NCI-H1105 treated with DMSO at 0.1 percent for 48 hours (cell line): ENCODE measurements around the gene GALNT15.

Source experiments
- DNase-seq: peaks from one replicate; lab custom pipeline; 2025; lab: John Stamatoyannopoulos, UW

The GALNT15 gene

DNA sequence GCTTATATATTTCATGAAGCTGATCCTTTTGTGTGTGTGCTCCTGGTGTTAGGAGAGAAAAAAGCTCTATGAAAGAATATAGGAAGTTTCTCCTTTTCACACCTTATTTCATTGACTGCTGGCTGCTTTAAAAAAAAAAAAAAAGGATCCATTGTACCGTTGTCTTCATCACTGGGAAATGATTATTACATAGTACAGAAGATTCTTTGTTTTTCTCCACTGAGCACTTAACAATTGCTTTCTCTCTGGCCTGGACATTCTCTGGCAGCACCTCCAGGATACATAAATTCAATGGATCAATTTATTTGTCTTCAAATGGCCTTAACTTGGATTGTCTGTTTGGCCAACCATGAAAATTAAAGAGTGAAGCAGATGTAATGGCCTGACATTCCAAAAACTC lies 53.1 kb downstream of the GALNT15 start:
- DNase-seq, result no peak

DNA sequence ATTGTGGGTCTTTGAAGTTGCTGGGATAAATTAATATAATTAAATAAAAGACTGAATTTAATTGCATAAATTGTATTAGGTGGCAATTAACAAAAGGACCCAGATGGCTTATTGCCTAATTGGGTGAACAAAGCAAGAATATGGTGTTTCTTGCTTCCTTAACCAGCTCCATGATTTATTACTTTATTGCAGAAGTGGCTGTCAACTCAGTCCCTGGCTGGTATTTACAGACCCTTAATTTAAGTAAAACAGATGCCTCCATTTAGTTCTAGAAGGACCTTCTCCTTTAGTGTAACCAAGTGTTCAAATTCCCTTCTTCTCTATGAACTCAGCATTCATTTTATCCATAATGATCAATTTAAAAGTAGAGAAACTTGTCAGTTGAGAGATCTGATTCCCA lies 55.2 kb downstream of the GALNT15 start:
- DNase-seq, result no peak

DNA sequence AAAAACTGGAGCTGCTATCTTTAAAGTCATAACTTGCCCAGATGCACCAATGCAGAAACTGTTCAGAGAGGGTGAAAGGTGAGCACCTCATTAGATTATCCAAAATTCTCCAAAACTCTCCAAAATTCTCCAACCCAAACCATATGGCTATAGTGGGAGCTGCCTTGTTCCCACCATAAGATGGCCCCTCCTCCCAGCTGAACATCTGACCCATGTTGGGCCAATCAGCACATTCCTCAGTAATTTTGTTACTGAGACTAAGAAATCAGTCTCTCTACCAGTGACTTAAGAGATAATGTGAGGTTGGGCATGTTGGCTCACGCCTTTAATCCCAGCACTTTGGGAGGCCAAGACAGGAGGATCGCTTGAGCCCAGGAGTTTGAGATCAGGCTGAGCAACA lies 57.5 kb downstream of the GALNT15 start:
- DNase-seq, result no peak

GRCh38 chr3:16233806-16234205 lies 59.3 kb downstream of the GALNT15 start:
- DNase-seq, result no peak

- no peak for DNase-seq
Measured at GRCh38 chr3:16234281-16234680, 59.8 kb downstream of the GALNT15 start.

DNA sequence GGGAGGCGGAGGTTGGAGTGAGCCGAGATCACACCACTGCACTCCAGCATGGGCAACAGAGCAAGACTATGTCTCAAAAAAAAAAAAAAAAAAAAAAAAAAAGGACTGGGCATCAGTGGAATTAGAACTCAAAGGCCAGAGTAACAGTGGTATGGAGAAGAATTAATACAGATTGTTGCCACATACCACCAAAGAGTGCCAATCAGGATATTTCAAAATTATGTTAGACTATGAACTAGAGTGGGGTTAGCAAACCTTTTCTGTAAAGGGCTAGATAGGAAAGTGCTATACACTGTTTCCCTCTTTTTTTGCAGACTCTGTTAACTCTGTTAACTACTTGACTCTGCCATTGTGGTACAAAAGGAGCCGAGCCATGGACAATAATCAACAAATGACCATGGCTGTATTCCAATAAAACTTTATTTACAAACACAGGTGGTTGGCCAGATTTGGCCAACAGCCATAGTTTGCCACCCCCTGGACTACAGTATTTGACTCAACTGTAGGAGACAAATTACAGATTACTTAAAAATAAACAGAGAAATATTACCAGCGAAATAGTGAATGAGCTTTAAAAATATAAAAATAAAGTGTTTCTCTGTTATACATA lies 61.7 kb downstream of the GALNT15 start:
- no peak for DNase-seq

DNA sequence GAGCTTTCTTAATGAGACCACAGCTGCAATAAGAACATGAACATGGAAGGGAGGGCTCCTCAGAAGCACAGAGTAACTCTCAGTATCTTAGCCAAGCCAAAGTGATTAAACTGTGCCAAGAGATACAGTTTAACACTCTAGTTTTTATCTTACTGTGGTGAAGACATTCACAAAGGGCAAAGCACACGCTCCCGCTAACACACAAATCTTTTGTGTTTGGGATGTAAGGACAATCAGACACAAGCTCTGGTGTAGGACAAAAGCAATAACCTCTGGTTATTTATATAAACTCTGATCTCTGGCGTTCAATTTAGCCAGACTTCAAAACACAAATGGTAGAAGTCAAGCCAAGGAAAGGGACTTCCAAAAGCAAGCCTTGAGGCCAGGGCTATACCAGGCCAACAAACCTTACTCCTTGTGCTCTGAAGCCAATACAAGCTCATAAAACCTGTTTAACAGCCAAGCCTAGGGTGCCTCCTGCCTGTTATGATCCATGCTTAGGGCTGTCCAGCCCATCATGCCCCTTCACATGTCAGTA lies 62.4 kb downstream of the GALNT15 start:
- DNase-seq, result no peak

GRCh38 chr3:16239086-16239770 lies 64.7 kb downstream of the GALNT15 start:
- no peak for DNase-seq

DNA sequence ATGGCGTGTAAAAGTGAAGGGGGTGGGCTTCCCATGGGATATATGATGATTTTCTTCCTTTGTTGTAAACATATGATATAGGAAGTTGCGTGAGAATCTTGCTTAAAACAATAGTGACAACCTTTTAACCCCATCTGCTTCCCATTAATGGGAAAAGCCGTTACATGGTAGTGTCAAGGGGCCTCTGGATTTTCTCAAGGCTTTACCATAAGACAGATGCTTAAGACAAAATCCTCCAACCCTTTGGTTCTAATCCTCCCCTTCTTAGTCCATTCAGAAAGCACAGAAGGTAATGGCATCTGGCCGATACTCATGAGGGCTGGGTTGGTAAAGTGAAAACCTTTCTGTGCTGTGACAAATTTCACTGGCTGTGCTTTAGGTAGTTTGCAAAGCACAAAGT lies 65.3 kb downstream of the GALNT15 start:
- no peak for DNase-seq

GRCh38 chr3:16240229-16241023 lies 65.9 kb downstream of the GALNT15 start:
- no peak for DNase-seq

DNA sequence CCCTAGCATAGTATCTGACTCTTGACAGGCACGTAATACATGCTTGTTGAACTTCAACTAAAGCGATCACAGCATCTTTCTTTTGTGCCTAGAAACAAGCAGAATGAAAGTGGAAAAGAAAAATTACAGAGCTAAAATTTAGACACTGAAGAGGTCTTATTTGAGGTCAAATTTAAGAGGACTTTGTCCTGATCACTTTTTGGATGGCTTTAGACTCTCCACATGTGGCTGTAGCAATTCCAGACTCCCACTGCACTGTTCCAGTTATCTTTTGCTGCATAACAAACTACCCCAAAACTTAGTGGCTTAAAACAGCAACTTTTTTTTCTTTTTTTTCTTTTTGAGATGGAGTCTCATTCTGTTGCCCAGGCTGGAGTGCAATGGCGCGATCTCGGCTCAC lies 66.7 kb downstream of the GALNT15 start:
- DNase-seq, result no peak

DNA sequence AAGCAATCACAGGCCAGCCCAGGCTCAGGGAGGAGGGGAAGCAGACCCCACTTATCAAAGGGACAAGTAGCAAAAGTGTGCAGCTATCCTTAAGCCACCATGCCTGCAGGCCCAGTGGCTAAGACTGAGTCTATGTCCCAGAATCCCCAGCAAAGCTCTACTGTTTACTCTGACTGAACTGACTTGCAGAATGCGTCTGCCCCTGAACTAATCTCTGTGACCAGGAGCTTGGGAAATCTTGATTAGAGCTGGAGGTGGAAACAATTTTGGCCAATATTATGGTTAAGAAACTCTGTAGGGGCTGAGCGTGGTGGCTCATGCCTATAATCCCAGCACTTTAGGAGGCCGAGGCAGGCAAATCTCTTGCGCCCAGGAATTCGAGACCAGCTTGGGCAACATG lies 67.7 kb downstream of the GALNT15 start:
- no peak for DNase-seq

DNA sequence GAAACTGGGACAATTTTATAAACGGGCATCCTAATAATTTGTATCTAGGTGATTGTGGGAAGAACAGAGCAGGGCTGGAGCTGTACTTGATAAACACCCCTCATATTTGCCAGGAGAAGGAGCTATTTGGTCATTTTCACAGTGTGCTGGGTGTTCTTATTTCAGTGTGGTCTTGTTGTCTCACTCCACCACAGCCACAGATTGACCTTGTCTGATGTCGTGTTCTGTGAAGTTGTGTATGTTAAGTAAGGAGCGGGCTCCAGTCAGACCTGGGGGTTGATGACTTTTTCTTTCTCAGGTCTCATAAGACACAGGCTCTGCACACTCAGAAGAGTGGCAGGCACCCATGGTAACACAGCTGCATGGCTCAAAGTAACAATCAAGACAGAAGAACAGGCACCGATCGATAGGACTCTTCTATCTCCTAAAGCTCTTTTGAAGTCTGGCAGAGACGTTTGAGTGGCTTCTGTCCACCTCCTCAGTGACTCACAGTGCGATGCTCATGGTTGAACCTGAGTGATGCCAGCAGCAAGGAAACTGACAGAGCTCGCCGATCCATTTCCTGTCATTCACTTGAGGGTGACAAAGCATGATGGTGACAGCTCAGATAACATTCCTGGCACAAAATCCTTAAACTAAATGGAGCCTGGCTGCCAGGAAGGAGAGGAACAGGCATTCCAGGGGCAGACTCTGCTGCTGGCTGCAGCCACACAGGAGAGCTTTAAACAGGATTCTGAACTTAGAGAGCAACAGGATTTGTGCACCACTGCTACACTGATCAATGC lies 69.4 kb downstream of the GALNT15 start:
- no peak for DNase-seq

- no peak for DNase-seq
Measured at GRCh38 chr3:16245609-16246008, 71.1 kb downstream of the GALNT15 start.

- DNase-seq, result peak; percentile 60
Measured at GRCh38 chr3:16247282-16248061, 73.0 kb downstream of the GALNT15 start.

DNA sequence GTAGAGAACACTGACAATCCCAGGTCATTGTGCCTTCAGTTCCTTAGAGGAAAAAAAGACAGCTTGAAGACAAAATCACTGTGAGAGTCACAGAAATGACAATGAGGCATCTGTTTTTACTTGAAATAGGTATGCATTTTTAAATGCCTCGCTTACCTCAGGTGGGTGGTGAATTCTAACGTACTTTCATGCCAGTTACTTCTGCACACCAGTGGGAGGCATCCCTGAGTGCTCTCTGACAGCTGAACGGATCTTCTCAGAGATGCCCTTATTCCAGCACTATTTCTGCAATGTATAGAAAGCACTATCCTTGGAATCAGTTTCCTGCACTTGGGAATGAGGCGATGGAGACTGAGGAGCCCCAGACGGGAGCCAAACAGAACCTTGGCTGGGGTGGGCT lies 74.1 kb downstream of the GALNT15 start:
- no peak for DNase-seq

GRCh38 chr3:16249336-16249735 lies 74.9 kb downstream of the GALNT15 start:
- no peak for DNase-seq

GRCh38 chr3:16249886-16250285 lies 75.4 kb downstream of the GALNT15 start:
- no peak for DNase-seq

GRCh38 chr3:16251316-16252085 lies 77.0 kb downstream of the GALNT15 start:
- DNase-seq, result no peak

- no peak for DNase-seq
Measured at GRCh38 chr3:16252243-16252978, 77.9 kb downstream of the GALNT15 start.
